Stimulated activated CD4-positive, alpha-beta T cell treated with anti-CD3 and anti-CD28 coated beads, Interleukin-2, amount 100 ng/mL, for 4 hours (primary cell): ENCODE measurements around the gene TMCO2.

ENCODE experiments used
- DNase-seq: peaks from one replicate; pipeline ENCODE4 v3.0.0-alpha.2; 2020; ENCODE audit warnings: low read depth

The TMCO2 gene

DNA sequence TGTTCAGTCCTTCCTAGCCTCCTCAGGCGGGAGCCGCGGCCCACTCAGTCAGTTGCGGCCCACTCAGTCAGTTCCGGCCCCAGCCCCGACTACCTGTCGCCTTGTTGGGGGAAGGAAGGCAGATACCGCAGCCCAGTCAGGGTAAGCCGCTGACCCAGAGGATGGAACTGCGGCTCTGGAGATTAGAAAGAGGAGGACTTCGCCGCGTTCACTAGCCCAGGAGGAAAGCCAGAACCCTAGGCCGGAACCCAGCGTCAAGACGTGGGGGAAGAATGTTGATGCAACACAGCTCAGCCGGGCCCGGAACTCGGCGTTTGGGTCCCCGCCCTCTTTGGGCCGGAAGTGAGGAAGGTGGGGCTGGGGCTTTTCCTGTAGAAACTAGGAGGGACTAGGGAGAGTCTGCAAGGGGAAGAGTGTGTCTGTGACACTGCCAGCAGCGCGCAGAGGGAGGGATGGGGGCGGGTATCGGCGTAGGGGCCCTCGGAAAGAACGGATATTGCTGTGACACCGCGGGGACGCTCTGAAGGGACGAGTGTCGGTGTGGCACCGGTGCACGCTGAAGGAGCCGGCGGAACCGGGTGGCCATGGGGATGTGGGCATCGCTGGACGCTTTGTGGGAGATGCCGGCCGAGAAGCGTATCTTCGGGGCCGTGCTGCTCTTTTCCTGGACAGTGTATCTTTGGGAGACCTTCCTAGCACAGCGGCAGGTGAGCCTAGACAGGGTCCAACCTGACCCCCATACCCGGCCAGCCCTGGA, 10.1 kb downstream of the TMCO2 start, which contains the start of gene ZMPSTE24:
Gene ZMPSTE24, plus strand, starts transcription at position 549 of the 757 bp plus-strand sequence. Its CDS starts 36 bp downstream, at position 585.
- DNase-seq: peak; percentile 95

DNA sequence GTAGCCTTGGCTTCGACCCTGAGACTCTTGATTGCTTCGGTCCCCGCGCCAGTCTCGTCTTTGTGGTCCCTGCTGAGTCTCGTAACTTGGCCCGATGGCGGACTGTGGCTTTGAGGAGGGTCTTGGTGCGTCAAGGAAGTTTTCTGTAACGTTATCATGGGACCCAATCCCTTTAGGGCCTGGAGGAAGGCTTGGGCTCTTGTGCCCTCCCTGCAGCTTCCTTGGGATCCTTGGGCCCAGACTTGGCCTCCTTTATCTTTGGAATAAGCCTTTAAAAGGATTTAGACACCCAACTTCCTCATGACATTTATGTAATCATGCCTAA, 10.7 kb downstream of the TMCO2 start:
- no peak for DNase-seq

DNA sequence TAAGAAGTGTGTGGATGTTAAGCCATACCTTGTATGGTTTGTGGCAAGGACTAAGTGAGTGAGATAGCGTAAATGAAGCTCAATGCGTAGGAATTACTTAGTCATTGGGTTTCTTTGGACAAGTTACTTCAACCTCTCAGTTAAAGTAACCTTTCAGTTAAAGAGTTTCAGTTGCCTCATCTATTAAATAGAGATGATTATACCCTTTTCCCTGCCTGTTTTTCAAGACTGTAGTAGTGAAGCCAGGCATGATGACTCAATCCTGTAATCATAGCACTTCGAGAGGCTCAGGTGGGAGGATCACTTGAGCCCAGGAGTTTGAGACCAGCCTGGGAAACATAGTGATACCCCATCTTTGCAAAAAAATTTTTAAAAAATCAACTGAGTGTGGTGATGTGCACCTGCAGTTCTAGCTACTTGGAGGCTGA, 16.6 kb downstream of the TMCO2 start:
- DNase-seq: no peak

DNA sequence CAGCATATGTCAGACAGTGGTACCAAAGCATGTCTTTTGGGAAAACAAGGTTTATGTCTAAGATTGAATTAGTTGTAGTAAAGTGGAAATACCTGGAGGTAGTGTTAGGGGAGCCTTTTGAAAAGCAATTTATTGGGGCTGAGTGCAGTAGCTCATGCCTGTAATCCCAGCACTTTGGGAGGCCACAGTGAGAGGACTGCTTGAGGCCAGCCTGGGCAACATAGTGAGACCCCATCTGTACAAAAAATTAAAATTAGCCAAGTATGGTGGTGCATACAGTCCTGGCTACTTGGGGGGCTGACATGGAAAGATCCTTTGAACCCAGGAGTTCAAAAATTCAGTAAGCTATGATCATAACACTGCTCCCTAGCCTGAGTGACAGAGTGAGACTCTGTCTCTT, 17.6 kb downstream of the TMCO2 start:
- DNase-seq: no peak

DNA sequence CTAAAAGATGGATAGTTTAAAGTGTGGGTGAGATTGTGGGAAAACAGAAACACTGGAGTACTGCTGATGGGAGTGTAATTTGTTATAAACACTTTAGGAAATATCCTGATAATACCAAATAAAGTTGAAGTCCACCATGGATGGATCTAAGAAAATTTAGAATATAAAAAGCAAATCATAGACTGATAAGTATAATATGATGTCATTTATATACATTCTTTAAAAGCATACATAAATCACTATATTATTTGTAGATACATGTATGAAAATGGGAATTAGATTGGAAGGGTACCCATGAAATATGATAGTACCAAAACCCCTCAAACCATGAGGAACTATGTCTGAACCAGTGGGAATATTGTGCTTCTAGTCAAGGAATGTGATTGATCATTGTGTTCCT, 18.2 kb downstream of the TMCO2 start:
- no peak for DNase-seq

DNA sequence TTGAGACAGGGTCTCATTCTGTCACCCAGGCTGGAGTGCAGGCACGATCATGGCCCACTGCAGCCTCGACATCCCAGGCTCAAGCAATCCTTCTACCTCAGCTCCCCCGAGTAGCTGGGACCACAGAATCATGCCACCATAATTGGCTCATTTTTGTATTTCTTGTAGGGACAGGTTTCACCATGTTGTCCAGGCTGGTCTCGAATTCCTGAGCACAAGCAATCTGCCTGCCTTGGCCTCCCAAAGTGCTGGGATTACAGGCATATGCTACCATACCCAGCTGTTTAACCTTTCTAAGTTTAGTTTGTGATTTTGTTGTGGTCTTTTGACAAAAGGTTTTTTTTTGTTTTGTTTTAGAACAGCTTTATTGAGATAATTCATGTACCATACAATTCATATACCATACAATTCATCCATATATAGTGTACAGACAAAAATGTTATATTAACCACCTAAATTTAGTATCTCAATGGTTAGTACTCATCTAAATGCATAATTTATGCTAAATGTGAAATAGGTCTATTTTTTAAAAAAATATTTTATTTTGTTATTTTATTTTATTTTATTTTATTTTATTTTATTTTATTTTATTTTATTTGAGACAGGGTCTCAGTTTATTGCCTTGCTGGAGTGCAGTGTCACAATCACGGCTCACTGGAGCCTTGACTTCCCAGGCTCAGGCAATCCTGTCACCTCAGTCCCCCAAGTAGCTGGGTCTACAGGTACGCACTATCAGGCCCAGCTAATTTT, 19.2 kb downstream of the TMCO2 start:
- DNase-seq: no peak

DNA sequence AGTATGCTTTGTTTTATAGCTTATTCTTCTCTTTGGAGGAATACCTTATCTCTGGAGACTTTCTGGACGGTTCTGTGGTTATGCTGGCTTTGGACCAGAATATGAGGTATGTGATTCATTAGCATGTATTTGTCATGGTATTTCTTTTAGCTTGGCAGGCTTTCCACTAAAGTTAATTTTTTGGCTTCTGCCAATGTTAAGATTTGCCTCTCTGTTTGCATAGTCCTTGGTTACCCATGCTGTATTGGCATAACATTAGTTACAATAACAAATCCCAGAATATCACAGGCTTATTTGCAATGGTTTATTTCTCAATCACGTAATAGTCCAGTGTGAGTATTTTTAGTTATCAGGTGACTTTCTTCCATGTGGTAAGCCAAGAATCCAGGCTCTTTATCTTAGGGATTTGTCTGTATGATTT, 20.0 kb downstream of the TMCO2 start:
- no peak for DNase-seq

DNA sequence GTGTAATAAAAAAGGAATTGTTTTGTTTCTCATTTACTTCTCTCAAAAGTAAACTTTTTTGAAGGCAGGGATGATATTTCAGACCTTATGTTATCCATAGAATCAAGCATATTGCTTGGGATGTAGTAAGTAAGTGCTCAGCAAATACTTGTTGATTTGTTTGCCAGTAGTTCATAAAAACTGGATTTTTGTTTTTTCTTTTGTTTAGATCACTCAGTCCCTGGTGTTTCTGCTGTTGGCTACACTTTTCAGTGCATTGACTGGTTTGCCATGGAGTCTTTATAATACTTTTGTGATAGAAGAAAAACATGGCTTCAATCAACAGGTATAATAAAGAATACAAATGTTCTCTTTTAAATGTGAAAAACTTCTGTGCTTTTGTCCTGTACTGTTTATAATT, 20.5 kb downstream of the TMCO2 start:
- no peak for DNase-seq

DNA sequence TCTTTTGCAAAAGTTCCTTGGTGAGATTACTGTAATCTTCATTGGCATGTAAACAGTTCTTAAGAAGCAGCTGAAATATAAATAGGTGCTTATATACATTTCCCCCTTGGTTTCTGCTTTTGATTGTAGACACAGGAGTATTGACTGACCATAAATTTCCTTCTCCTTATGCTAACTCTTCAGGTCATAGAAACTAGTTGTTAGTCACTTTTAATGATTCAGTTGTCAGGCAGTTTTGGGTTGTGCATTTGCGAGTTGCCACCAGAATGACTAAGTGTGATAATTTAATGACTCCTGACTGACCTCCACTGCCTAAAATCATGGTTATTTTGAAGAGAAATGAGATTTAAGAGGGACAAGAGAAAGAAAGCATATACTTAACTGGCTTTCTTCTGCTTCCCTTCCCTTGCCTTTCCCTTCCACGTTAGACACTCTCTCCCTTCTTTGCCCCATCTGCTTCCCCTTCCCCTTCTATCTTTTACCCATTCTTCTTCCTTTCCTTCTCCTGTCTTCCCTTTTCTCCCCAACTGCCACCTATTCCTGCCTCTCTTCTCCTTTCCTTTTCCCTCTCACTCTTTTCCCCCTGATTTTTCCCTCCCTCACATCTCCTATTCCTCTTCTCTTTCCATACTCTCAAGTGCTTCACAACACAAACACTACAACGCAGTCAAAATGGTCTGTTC, 22.6 kb downstream of the TMCO2 start:
- DNase-seq: no peak

DNA sequence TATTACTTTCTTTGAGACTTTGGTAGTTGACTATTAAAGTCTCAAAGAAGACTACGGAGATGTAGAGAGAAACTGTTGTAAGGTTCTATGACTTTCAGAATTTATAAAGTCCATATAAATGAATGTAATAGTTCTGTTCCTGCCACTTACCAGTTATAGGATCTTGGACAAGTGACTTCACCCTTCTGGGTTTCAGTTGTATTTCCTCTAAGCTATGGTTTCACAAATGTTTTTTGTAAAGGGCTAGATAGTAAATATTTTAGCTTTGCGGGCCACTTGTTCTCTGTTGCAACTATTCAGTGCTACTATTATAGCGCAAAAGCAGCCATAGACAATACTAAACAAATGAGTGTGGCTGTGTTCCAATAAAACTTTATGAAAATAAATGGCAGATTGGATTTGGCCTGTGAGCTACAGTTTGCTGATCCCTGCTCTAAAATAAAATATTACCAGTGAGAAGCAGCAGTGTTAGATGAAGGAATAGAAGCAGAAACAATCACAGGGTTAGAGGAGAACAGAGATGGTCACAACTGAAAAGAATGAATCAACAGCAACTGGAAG, 25.0 kb downstream of the TMCO2 start:
- no peak for DNase-seq

DNA sequence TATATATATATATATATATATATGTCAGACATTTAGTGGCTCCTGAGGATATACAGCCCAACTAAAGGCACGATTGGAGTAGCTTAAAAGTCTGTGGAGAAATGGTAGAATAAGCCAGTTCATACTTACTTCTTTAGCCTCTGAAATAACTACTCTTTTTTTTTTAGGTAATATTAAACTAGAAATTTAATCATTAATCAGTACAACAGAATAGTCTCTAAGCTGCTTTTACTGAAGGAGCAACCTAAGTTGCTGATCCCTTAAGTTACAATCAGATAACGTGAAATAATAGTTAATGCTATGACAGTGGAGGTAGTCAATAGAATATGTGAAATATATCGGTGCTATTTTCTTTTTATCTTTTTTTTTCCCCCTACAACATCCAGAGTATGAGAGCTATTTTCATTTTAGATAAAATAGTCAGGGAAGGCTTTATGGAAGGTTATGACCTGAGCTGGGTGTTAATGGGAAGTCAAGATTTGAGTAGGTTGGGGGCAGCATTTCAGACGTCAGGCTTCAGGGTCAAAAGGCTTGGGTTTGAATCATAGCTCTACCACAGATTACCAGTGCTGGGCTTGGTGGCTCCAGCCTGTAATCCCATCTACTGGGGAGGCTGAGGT, 25.9 kb downstream of the TMCO2 start:
- DNase-seq: no peak

DNA sequence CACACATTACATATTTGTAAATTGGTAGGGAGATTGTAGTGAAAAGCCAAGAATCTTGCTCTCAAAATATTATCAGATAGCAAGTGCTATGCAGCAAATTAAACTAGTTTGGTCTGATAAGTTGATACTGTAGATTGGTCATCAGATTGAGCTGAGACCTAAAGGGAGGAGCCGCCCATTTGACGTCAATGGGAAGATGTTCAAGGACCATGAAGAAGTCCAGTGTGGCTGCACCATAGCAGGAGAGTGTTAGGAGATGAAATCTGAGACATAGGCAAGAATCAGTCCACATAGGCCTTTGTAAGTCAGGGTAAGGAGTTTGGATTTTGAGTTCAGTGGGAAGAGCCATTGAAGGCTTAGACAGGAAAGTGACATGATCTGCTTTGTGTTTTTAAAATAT, 26.6 kb downstream of the TMCO2 start:
- no peak for DNase-seq

DNA sequence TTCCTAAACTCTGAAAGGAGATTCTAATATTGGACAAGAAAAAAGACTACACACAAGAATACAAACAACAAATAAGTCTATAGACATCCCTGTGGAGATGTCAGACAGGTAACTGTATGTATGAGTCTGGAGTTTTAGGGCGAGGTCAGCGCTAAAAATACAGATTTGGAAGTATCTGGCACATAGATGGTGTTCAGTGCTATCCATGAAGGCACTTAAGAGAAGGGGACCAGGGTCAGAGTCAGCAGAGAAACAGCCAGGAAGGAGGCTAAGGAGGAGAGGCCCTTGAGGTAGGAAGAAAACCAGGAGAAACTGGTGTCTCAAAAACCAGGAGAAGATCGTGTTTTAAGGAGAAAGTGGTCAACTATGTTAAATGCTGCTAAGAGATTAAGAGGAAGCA, 28.4 kb downstream of the TMCO2 start:
- DNase-seq: no peak

DNA sequence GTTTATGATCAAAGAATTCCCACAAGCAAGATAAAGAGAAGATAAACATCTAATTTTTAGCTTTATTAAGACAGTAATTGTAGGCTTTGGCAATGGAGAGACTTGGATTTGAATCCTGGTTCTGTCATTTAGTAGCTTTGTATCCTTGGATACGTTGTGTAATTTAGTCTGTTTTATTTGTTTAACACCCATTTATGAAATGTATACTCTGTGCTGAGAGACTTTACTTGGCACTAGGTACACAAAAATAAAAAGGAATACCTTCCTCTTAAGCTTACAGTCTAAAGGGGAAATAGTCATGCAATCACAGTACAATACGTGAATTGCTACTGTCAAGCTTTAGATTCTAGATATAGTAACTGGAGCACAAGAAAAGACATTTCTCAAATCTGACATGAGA, 34.1 kb downstream of the TMCO2 start:
- no peak for DNase-seq

DNA sequence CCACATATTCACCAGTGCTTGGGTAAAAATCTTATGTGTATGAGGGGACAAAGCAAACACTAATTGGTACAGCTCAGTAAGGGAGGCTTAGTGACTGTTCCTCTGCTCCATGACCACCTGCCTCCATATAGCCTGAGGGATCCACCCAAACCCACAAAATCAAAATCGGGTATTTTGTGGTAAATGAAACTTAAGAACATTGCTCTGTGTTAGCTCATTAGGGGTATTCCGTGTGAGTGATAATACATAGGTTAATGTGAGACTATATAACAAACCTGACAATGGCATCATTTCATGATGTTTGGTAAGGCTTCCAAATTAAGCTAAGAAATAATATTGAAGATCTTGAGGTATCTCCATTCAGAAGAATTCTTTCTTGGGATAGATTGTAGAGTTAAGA, 43.6 kb downstream of the TMCO2 start:
- no peak for DNase-seq

DNA sequence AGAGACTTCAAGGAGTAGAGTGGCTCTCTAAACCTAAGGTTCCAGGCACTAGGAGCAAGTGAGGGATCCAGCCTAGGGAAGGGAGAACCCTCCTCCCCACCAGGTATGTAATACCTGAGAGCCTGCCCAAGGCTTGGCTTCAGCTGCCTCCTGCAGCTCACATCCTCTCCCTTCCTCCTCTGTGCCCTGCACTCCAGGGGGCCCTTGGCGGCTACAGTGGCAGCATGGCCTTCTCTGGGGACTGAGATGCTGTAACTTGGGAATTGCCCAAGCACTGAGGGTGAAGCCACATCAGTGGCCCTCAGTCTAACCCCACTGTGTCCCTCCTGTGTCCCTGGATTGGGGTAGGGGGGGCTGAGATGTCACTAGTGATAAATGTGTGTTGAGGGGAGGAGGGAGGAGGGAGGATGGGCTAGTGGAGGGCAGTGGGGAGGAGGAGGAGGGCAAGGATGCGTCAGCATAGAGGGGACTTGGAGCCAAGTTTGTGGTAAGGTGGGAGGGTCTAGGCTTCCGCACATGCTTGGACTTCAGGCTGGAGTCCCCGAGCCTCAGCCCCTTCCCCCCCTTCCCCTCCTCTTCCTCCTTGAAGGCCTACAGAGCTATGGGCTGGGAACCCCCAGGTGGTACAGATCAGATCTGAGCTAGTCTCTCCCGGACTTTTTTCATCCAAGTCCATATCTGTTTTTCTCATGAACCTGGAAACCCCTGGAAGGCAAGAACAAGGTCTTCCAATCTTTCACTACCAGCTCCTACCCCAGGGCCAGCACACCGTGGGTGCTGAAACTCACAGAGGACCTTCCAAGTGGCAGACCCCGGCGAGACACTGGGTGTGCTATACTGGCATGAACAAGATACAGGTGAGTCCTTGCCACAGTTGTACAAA, 51.9 kb downstream of the TMCO2 start:
- no peak for DNase-seq

DNA sequence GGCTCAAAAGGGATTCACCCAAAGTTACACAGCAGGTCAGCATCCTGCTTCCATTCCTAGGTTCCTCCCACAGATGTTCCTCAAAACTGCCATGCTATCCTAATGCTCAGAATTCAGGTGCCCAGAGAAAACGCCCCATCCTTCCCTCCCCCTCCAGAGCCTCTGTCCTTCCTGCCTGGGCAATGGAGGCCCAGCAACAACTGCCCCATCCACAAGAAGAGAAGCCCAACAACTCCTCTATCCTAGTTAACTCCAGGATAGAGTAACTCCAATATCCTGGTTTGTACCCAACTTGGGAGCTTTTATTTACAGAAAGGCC, 52.5 kb downstream of the TMCO2 start:
- no peak for DNase-seq

DNA sequence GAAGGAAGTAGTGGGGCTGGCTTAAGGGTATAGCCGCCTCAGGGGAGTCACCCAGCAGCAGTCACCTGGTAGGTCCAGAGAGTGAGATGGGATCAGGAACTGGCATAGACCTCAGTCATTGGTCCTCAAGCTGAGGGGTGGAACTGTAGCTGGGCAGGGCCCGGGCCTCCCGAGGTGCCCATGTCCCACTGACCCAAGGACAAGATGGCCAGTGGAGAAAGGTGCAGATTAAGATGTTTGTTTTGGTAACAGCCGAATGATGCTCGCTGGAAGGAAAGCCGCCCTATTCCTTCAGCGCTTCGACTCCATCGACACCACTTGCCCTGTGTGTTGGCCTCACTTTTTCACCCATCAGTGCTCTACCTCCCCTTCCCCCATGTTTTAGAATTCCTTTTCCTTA, 52.9 kb downstream of the TMCO2 start:
- no peak for DNase-seq

DNA sequence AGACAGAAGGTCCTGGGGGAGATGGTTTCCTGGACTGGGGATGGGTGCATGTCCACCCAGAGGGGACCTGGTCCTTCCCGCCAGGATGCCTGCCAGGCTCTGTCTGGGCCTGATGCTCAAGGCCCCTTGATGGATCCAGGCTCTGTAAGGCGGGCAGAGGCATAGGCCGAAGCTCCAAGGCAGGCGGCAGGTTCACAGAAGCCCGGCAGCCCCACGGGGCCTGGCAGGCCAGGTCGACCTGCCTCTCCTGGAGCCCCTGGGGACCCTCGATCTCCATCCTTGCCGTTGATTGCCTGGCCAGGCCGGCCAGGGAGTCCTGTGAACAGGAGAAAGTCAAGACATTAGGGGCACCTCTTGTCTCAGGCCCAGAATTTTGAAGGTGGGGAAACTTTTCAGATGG, 53.3 kb downstream of the TMCO2 start:
- no peak for DNase-seq
